GM15510 (cell line): ENCODE results near the gene SERPINB1.

Experiments used
- POLR2A ChIP-seq: IDR thresholded peaks from 3 replicates; pipeline ENCODE4 v1.6.1; 2011; ENCODE audit warnings: borderline replicate concordance; ENCODE audit not compliant: insufficient read length; ENCODE audit errors: extremely low read depth

SERPINB1 gene

GRCh38 chr6:2838251-2838650 is 3.4 kb downstream of the SERPINB1 start:
- no peak for TF ChIP-seq POLR2A

DNA sequence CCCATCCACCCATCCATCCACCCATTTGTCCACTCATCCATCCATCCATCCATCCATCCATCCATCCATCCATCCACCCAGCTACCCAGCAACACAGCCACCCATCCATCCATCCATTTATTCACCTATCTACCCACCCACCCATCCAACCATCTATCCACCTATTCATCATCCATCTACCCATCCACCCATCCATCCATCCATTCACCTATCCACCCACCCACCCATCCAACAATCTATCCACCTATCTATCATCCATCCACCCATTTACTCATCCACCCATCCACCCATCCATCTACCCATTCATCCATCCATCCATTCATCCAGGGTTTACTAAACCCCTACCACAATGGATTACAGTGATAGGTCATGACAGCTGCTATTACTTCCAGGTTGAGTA is 7.4 kb downstream of the SERPINB1 start:
- no peak for TF ChIP-seq POLR2A

DNA sequence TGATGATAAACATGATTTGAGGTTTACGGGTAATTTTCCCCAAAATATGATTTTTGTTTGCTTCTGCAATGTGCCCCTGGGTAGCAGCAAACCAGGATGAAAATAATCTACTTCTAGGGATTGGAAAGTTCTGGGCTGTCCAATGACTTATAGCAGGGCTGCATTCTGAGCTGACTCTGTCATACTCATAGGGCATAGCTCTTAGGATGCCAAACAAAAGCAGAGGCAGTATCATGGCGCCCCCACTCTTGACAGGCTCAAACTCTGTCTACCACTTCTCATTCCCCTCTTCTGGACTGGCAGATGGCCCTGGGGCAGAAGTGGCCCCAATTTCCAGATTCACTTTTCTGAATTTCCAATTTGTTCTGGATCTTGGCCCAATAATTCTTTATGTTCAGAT is 10.3 kb downstream of the SERPINB1 start:
- no peak for TF ChIP-seq POLR2A

GRCh38 chr6:2830183-2830582 is 11.5 kb downstream of the SERPINB1 start:
- TF ChIP-seq POLR2A = no peak

DNA sequence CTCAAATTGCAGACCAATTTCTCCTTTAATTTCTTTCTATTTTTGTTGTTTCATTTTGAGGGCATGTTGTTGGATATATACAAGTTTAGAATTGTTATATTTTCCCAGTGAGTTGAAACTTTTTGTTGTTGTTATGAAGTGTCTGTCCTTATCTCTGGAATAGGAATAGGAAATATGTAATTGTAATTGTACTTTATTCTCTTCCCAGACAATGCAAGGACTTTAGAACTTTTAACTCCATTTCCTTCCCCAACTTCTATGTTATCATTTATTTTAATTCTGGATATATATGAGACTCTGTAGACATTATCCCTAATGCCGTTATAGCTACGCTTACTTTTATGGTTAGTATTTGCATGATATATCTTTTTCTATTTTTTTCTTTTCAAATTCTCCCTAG is 12.4 kb downstream of the SERPINB1 start:
- no peak for TF ChIP-seq POLR2A

DNA sequence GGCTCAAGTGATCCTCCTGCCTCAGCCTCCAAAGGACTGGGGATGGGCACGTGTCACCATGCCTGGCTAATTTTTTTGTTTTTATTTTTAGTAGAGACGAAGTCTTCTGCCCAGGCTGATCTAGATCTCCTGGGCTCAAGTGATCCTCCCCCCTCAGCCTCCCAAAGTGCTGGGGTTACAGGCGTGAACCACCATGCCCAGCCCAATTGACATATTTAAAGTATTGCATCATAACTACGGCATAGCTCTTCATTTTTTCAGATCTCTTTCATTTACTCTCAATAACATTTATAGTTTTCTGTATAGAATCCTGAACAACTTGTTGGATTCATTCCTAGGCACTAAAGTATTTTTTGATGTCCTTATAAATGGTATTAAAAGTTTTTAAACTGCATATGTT is 13.0 kb downstream of the SERPINB1 start:
- TF ChIP-seq POLR2A = no peak

GRCh38 chr6:2827142-2827541 is 14.5 kb downstream of the SERPINB1 start:
- TF ChIP-seq POLR2A = no peak

GRCh38 chr6:2826131-2826530 is 15.5 kb downstream of the SERPINB1 start:
- no peak for TF ChIP-seq POLR2A

DNA sequence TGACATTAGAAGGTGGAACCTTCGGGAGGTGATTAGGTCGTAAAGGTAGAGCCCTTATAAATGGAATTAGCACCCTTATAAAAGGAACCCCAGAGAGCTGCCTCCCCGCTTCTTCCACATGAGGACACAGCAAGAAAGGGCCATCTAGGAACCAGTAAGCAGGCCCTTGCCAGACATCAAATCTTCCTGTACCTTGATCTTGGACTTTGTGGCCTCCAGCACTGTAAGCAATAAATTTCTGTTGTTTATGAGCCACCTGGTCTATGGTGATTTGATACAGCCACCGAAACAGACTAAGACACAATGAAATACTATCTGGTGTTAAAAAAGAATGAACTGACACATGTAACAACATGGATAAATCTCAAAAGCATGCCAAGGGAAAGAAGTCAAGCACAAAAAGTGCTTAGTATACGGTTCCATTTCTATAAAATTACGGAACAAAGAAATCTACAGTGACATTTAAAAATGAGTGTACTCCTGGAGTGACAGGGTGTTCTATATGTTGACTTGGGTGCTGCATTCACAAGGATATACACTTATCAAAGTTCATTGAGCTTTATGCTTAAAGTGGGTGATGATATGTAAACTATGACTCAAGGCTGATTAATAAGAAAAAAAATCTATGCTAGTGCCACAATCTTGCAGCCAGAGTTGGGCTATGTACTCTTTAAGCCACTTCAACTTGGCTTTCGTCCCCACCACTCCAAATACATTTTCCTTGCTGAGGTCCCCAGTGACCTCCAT is 18.4 kb downstream of the SERPINB1 start:
- no peak for TF ChIP-seq POLR2A

GRCh38 chr6:2821554-2821953 is 20.1 kb downstream of the SERPINB1 start:
- TF ChIP-seq POLR2A = no peak

GRCh38 chr6:2820415-2820814 is 21.2 kb downstream of the SERPINB1 start:
- TF ChIP-seq POLR2A = no peak

DNA sequence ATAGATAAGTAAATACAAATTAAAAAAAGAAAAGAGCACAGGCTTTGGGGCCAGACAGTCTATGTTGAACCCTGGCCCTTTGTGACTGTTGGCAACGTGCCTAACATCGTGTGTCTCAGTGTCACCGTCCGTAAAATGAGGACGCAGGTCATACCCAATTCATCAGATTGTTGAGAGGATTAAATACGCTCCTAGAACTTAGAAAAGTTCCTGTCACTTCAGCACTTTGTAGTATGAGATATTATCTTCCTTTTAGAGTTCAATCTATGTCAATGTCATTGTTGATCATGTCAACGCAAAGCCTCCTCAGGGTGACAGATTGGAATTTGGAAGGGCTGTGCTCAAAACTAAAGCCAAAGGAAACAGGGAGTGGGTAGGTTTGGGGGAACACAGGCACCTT is 21.7 kb downstream of the SERPINB1 start:
- TF ChIP-seq POLR2A = no peak

DNA sequence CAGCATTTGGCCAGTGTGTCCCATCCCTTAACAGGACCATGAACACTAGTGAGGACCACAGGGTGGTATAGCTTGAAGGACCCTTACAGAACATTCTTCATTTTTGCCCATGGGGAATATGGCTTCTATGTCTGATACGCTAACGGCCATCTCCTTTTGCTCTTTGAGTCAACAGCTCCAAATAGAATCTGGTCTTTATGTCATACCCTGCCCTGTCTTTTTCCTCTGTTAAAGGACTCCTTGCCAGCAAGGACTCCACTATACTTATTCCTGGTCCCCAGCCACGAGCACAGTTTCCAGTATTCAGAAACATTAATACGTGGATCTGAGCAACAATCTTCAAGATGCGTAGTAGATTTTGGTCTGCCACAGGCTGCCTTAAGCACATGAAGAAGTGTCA is 22.5 kb downstream of the SERPINB1 start:
- no peak for TF ChIP-seq POLR2A

DNA sequence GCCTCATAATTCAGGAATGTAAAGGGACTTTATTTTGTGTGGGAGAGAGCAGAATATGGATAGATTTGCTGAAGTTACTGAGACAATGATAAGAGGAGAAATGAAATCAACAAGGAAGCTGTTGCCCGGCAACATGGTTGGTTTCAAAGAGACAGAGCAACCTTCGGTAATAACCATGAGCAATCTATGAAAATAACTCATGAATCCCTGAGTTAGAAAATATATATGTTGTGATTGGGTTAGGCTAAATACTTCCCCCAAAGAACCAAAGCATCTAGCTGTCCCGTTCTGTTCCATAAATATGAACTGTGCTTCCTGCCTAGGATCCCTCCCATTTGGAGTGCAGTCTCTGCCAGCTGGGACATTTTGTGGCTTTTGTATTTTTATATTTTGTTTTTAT is 23.1 kb downstream of the SERPINB1 start:
- no peak for TF ChIP-seq POLR2A

- no peak for TF ChIP-seq POLR2A
Observed at GRCh38 chr6:2817903-2818443, 23.7 kb downstream of the SERPINB1 start.

GRCh38 chr6:2816158-2816557 is 25.5 kb downstream of the SERPINB1 start:
- no peak for TF ChIP-seq POLR2A
